ENCODE results near the gene TSHZ2. TPM values are rescaled to one million over a fixed set of nuclear protein-coding genes. Genes with fewer than 3 reads are reported as not detected.

TSHZ2 gene
- total RNA-seq, 1 donor from 2014 or later, result 1.2 TPM

DNA sequence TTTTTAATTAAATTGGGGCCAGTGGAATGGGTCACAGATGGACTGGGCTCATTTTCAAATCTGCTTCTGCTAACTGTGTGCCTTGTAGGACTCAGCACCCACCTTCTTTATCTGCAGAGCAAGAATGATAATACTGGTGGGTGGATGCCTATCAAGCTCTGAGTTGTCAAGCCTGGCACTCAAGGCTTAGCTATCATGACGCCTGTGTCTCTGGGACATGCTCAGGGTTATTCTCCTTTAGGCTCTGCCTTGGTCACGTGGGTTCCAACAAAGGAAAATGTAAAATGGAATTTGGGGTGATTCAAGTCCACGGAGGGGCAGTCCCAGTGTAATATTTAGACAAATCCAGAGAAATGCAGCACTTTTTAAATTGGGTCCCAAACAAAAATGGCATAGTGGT, 202.3 kb downstream of the TSHZ2 start:
- Histone ChIP-seq H3K27ac (ENCODE audit: low read depth, low read length) (no peak overlapping the region), H3K9me3 (ENCODE audit: insufficient read depth, low read depth, low read length) (no peaks in the 10 kb centered on the region), H3K79me2 (ENCODE audit: insufficient read depth, low read length) (no peaks in the 10 kb centered on the region), H3K4me1 (ENCODE audit: insufficient read depth, low read length) (no peaks in the 10 kb centered on the region), H3K4me2 (ENCODE audit: low read length) (no peak overlapping the region), H4K20me1 (ENCODE audit: insufficient read depth, low read length) (no peaks in the 10 kb centered on the region), H3K36me3 (ENCODE audit: insufficient read depth, low read length) (no peaks in the 10 kb centered on the region), H3K9ac (ENCODE audit: low read length) (no peak overlapping the region), H2AFZ (ENCODE audit: low read depth, low read length) (no peak overlapping the region), H3K4me3 (ENCODE audit: insufficient read depth, low read depth, low read length) (no peak overlapping the region), H3K27me3 (ENCODE audit: insufficient read depth, low read length) (no peaks in the 10 kb centered on the region)
- Mint-ChIP-seq H3K4me1 (ENCODE audit: low read depth, unreplicated experiment) (no peaks in the 10 kb centered on the region), H3K27ac (ENCODE audit: unreplicated experiment) (no peak overlapping the region), H3K27me3 (ENCODE audit: low read depth, unreplicated experiment) (peaks cover 13% of the 10 kb centered on the region), H3K36me3 (ENCODE audit: low read depth, unreplicated experiment) (no peaks in the 10 kb centered on the region), H3K9me3 (ENCODE audit: unreplicated experiment) (no peaks in the 10 kb centered on the region), H3K4me3 (ENCODE audit: unreplicated experiment) (no peak overlapping the region)
- TF ChIP-seq EZH2 (IDR thresholded peaks at IDR 0.05; ENCODE audit: insufficient read depth, low read length), result no peak
- TF ChIP-seq, protein P1, sequence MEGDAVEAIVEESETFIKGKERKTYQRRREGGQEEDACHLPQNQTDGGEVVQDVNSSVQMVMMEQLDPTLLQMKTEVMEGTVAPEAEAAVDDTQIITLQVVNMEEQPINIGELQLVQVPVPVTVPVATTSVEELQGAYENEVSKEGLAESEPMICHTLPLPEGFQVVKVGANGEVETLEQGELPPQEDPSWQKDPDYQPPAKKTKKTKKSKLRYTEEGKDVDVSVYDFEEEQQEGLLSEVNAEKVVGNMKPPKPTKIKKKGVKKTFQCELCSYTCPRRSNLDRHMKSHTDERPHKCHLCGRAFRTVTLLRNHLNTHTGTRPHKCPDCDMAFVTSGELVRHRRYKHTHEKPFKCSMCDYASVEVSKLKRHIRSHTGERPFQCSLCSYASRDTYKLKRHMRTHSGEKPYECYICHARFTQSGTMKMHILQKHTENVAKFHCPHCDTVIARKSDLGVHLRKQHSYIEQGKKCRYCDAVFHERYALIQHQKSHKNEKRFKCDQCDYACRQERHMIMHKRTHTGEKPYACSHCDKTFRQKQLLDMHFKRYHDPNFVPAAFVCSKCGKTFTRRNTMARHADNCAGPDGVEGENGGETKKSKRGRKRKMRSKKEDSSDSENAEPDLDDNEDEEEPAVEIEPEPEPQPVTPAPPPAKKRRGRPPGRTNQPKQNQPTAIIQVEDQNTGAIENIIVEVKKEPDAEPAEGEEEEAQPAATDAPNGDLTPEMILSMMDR (IDR thresholded peaks at IDR 0.05; ENCODE audit: insufficient read depth, low read depth, low read length), result no peak
- FAIRE-seq (no peak), DNase-seq (ENCODE audit: low read depth) (no peak)

DNA sequence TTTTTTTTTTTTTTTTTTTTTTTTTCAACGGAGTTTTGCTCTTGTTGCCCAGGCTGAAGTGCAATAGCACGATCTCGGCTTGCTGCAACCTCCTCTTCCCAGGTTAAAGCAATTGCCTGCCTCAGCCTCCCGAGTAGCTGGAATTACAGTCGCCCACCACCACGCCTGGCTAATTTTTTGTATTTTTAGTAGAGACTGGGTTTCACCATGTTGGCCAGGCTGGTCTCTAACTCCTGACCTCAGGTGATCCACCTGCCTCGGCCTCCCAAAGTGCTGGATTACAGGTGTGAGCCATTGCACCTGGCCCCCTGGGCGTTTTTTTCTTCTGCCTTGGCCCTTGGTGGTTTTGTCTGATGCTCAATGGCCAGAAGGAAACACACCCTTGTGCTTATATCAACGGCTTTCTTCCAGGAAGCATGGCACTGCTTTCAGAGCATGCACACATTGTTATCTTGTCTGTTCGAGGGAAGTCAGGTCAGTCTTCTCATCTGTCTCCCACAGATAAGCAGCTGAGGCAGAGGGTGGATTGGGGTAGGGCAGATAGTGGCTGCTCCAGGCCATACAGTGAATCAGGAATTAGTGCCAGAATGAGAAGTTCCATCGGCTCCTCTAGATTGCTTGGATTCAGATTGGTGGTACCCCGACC, 203.1 kb downstream of the TSHZ2 start:
- no peaks in the 10 kb centered on the region for H3K79me2 ChIP-seq (ENCODE audit: insufficient read depth, low read length)
- no peak for TF ChIP-seq EZH2 (IDR thresholded peaks at IDR 0.05; ENCODE audit: insufficient read depth, low read length)
- TF ChIP-seq, protein P1 (IDR thresholded peaks at IDR 0.05; ENCODE audit: insufficient read depth, low read depth, low read length), result no peak
- H3K27me3 Mint-ChIP-seq (ENCODE audit: low read depth, unreplicated experiment), result peaks cover 16% of the 10 kb centered on the region
- H3K4me1 ChIP-seq (ENCODE audit: insufficient read depth, low read length), result no peaks in the 10 kb centered on the region
- H3K4me2 ChIP-seq (ENCODE audit: low read length), result no peak overlapping the region
- FAIRE-seq, result no peak
- no peaks in the 10 kb centered on the region for H3K36me3 ChIP-seq (ENCODE audit: insufficient read depth, low read length)
- no peaks in the 10 kb centered on the region for H3K36me3 Mint-ChIP-seq (ENCODE audit: low read depth, unreplicated experiment)
- no peaks in the 10 kb centered on the region for H4K20me1 ChIP-seq (ENCODE audit: insufficient read depth, low read length)
- H3K4me3 Mint-ChIP-seq (ENCODE audit: unreplicated experiment), result no peak overlapping the region
- no peaks in the 10 kb centered on the region for H3K4me1 Mint-ChIP-seq (ENCODE audit: low read depth, unreplicated experiment)
- H3K9me3 Mint-ChIP-seq (ENCODE audit: unreplicated experiment), result no peaks in the 10 kb centered on the region
- no peak overlapping the region for H3K27ac Mint-ChIP-seq (ENCODE audit: unreplicated experiment)
- H3K27me3 ChIP-seq (ENCODE audit: insufficient read depth, low read length), result no peaks in the 10 kb centered on the region
- H2AFZ ChIP-seq (ENCODE audit: low read depth, low read length), result no peak overlapping the region
- no peak overlapping the region for H3K9ac ChIP-seq (ENCODE audit: low read length)
- no peak overlapping the region for H3K27ac ChIP-seq (ENCODE audit: low read depth, low read length)
- no peak for DNase-seq (ENCODE audit: low read depth)
- no peak overlapping the region for H3K4me3 ChIP-seq (ENCODE audit: insufficient read depth, low read depth, low read length)
- no peaks in the 10 kb centered on the region for H3K9me3 ChIP-seq (ENCODE audit: insufficient read depth, low read depth, low read length)

DNA sequence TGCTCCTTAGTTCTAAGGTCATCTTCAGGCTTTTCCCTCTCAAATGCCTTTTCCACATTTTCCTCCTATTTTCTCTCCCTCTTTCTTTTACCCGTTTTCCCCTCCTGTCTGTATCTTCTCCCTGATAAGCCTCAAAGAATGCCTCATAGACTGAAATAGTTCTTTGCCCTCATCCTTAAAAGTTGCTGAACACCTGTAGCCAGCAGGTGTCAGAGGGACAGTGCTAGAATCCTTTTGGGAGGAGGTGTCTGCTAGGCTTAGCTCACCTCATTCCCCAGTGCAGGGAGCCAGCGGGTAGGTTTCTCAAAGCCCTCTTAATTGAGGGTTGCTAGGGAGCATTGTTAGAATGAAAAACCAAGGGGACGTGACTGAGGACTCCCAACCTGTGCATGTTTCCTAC, 204.0 kb downstream of the TSHZ2 start:
- Histone ChIP-seq H2AFZ (ENCODE audit: low read depth, low read length) (no peak overlapping the region), H3K4me1 (ENCODE audit: insufficient read depth, low read length) (no peaks in the 10 kb centered on the region), H3K27ac (ENCODE audit: low read depth, low read length) (no peak overlapping the region), H3K4me2 (ENCODE audit: low read length) (no peak overlapping the region), H4K20me1 (ENCODE audit: insufficient read depth, low read length) (no peaks in the 10 kb centered on the region), H3K9ac (ENCODE audit: low read length) (no peak overlapping the region), H3K9me3 (ENCODE audit: insufficient read depth, low read depth, low read length) (no peaks in the 10 kb centered on the region), H3K4me3 (ENCODE audit: insufficient read depth, low read depth, low read length) (no peak overlapping the region), H3K27me3 (ENCODE audit: insufficient read depth, low read length) (no peaks in the 10 kb centered on the region), H3K79me2 (ENCODE audit: insufficient read depth, low read length) (no peaks in the 10 kb centered on the region), H3K36me3 (ENCODE audit: insufficient read depth, low read length) (no peaks in the 10 kb centered on the region)
- FAIRE-seq (no peak), DNase-seq (ENCODE audit: low read depth) (no peak)
- H3K27me3 Mint-ChIP-seq (ENCODE audit: low read depth, unreplicated experiment), result peaks cover 20% of the 10 kb centered on the region
- no peak overlapping the region for H3K4me3 Mint-ChIP-seq (ENCODE audit: unreplicated experiment)
- H3K9me3 Mint-ChIP-seq (ENCODE audit: unreplicated experiment), result no peaks in the 10 kb centered on the region
- H3K36me3 Mint-ChIP-seq (ENCODE audit: low read depth, unreplicated experiment), result no peaks in the 10 kb centered on the region
- no peak for TF ChIP-seq EZH2 (IDR thresholded peaks at IDR 0.05; ENCODE audit: insufficient read depth, low read length)
- TF ChIP-seq, protein P1 (IDR thresholded peaks at IDR 0.05; ENCODE audit: insufficient read depth, low read depth, low read length), result no peak
- no peak overlapping the region for H3K27ac Mint-ChIP-seq (ENCODE audit: unreplicated experiment)
- no peaks in the 10 kb centered on the region for H3K4me1 Mint-ChIP-seq (ENCODE audit: low read depth, unreplicated experiment)

Measured in astrocyte (in vitro differentiated cells and primary cell).